ENCODE results near the gene NR3C2. TPM values are rescaled to one million over a fixed set of nuclear protein-coding genes. Genes with fewer than 3 reads are reported as not detected.

Gene NR3C2
- total RNA-seq, 4 donors from 2014 or later = 33.0 to 128 (median 118) TPM

- DNase-seq = no peak
- peaks cover 0 to 4% (median 0%) of the 10 kb centered on the region in 4 donors for H3K4me1 ChIP-seq
- no peak overlapping the region for H3K4me3 ChIP-seq
- H3K27me3 ChIP-seq = no peaks in the 10 kb centered on the region
- no peak for TF ChIP-seq POLR2A (IDR thresholded peaks at IDR 0.05)
- peak in 1 of 6 experiments; percentile 12 for TF ChIP-seq CTCF (IDR thresholded peaks at IDR 0.05)
- no peak overlapping the region for H3K27ac ChIP-seq
- peaks cover 0 to under 1% (median 0%) of the 10 kb centered on the region in 3 donors for H3K36me3 ChIP-seq
- no peaks in the 10 kb centered on the region for H3K9me3 ChIP-seq
These were observed 400.4 kb downstream of the NR3C2 start for GRCh38 chr4:148041606-148042329.

- no peak for TF ChIP-seq CTCF (IDR thresholded peaks at IDR 0.05)
- TF ChIP-seq POLR2A (IDR thresholded peaks at IDR 0.05) = no peak
- DNase-seq = no peak
These were observed 407.4 kb downstream of the NR3C2 start for GRCh38 chr4:148034813-148035212.

GRCh38 chr4:148030193-148030873, 411.9 kb downstream of the NR3C2 start:
- Histone ChIP-seq H3K36me3 (no peaks in the 10 kb centered on the region), H3K9me3 (no peaks in the 10 kb centered on the region), H3K27ac (no peak overlapping the region), H3K4me3 (no peak overlapping the region), H3K4me1 (no peaks in the 10 kb centered on the region), H3K27me3 (no peaks in the 10 kb centered on the region)
- TF ChIP-seq POLR2A (IDR thresholded peaks at IDR 0.05) = no peak
- no peak for TF ChIP-seq CTCF (IDR thresholded peaks at IDR 0.05)
- DNase-seq = no peak

More at GRCh38 chr4:148034813-148035212, 407.4 kb downstream of the NR3C2 start:
- Histone ChIP-seq H3K27me3 (no peaks in the 10 kb centered on the region), H3K4me3 (no peak overlapping the region), H3K9me3 (no peaks in the 10 kb centered on the region), H3K36me3 (no peaks in the 10 kb centered on the region), H3K4me1 (no peaks in the 10 kb centered on the region), H3K27ac (no peak overlapping the region)

GRCh38 chr4:148029781-148030180, 412.4 kb downstream of the NR3C2 start:
- Histone ChIP-seq H3K27ac (no peak overlapping the region), H3K9me3 (no peaks in the 10 kb centered on the region), H3K4me3 (no peak overlapping the region), H3K36me3 (no peaks in the 10 kb centered on the region), H3K27me3 (no peaks in the 10 kb centered on the region), H3K4me1 (no peaks in the 10 kb centered on the region)
- DNase-seq = no peak
- TF ChIP-seq POLR2A (IDR thresholded peaks at IDR 0.05) (no peak), CTCF (IDR thresholded peaks at IDR 0.05) (no peak)
